Suprapubic skin (tissue), 3 donors: Measurements from ENCODE around the gene CLDND2.

Source experiments
- CTCF ChIP-seq, 2 donors: fragments of 200-600 bp in 1 of 2; fragments of 450-650 bp in 1 of 2; sonication (generic) in 1 of 2; IDR thresholded peaks; one replicate each; pipeline ENCODE4 v1.5.1; 2016 to 2019; ENCODE audit warnings: antibody characterized with exemption in 2 of 2, mild to moderate bottlenecking in 1 of 2, moderate library complexity in 1 of 2
- EP300 ChIP-seq: sonication (generic); formaldehyde crosslinking; IDR thresholded peaks from one replicate; pipeline ENCODE4 v1.6.1; 2017; ENCODE audit warnings: antibody characterized with exemption
- POLR2A ChIP-seq, 2 donors: fragments of 450-650 bp; IDR thresholded peaks; one replicate each; pipeline ENCODE4 v1.6.1; 2017; ENCODE audit warnings: antibody characterized with exemption in 2 of 2, mild to moderate bottlenecking in 2 of 2, moderate library complexity in 2 of 2

GRCh38 chr19:51331716-51332115 is 37.1 kb downstream of the CLDND2 start:
- TF ChIP-seq EP300 = no peak
- TF ChIP-seq CTCF (IDR thresholded peaks at IDR 0.05) = no peak
- TF ChIP-seq POLR2A (IDR thresholded peaks at IDR 0.05) = no peak
